Measurements from ENCODE around the gene HECW1.

- TF ChIP-seq MAX (IDR thresholded peaks at IDR 0.05), result no peak
- TF ChIP-seq YY1 (IDR thresholded peaks at IDR 0.05; ENCODE audit: low read depth), result no peak
- no peak for TF ChIP-seq TAF1 (IDR thresholded peaks at IDR 0.05; ENCODE audit: low read depth)
- TF ChIP-seq CREB1 (IDR thresholded peaks at IDR 0.05; ENCODE audit: low read depth), result no peak
These were observed 30.3 kb downstream of the HECW1 start for GRCh38 chr7:43142703-43143102.
